Activated naive CD4-positive, alpha-beta T cell (primary cell): ENCODE results near the gene RNF220.

ENCODE experiments used
- DNase-seq, 4 experiments: peaks; one replicate each; lab custom pipeline; 2025; lab: John Stamatoyannopoulos, UW

The RNF220 gene

GRCh38 chr1:44610527-44611148, 205.6 kb downstream of the RNF220 start:
- DNase-seq: no peak

DNA sequence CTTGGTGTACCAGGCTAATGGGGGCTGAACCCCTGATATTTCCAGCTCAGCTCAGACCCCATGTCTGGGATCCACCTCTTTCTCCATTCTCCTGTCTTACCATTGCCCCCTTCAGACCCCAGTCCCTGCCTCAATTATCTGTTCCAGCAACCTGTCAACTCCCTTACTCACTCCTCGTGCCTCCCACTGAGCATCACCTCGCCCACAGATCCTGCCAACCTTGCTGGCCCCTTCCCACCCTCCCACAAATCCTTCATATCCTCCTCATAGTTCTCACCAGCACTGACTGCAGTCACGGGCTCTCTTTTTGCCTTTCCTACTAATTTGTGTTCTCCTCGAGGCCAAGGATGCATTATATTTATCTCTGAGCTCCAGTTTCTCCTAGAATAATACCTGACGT, 206.4 kb downstream of the RNF220 start:
- no peak for DNase-seq

GRCh38 chr1:44611866-44612265, 206.8 kb downstream of the RNF220 start:
- DNase-seq: no peak

GRCh38 chr1:44613941-44614340, 208.9 kb downstream of the RNF220 start:
- DNase-seq: no peak

- DNase-seq: no peak
These were observed 211.4 kb downstream of the RNF220 start for GRCh38 chr1:44616284-44616990.

- DNase-seq: no peak
These were observed 212.1 kb downstream of the RNF220 start for GRCh38 chr1:44616991-44617702.

- DNase-seq: no peak
These were observed 212.6 kb downstream of the RNF220 start for GRCh38 chr1:44617703-44618029.

DNA sequence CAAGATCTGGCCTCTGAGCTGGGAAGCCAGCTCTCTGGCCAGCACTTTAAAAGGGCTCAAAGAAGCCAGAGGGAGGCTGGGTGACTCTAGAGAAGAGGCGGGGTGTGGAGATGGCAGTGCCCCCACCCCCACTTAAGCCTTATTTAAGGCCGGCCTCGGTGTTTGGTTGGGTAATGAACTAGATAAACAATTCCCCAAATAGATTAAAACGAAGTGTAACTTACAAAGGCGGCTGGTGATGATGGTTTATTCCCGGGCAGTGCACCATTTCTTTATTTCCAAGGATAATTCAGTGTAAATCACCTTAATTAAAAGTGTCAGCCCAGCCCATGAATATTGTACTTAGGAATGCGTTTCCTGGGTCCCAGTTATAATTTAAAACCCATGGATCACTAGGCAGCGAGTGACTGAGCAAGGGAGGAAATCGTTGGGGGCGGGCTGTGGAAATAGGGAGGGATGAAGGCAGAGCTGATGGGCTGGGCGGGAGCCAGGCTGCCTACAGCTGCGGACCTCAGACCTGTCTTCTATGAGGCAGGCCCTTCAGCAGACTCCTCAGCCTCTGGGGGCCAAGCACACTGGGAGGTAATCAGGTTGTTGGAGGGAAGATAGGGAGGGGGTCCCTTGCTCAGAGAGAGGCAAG, 214.3 kb downstream of the RNF220 start:
- no peak for DNase-seq

GRCh38 chr1:44620072-44620471, 215.0 kb downstream of the RNF220 start:
- DNase-seq: no peak

DNA sequence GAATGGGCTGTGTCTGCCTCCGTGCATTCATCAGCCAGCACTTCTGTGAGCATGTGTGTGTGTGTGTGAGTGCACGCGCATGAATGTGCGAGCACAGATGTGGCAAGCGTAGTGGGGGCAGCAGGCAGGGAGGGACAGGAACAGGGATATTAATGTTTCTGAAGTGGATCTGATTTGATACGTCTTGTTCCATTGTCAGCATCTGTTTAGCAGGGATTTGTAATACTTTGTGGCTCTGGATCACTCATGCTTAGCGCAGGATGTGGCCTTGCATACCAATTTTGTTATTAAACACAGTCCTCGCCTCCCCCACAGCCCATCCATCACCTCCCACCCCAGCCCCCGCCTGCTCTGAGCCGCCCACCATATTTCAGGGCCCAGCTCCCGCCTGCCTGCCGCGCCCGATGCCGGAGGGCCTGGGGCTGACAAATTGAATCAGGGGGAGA, 216.8 kb downstream of the RNF220 start:
- no peak for DNase-seq

GRCh38 chr1:44624268-44624901, 219.3 kb downstream of the RNF220 start:
- DNase-seq: no peak

GRCh38 chr1:44625348-44625747, 220.3 kb downstream of the RNF220 start:
- no peak for DNase-seq

DNA sequence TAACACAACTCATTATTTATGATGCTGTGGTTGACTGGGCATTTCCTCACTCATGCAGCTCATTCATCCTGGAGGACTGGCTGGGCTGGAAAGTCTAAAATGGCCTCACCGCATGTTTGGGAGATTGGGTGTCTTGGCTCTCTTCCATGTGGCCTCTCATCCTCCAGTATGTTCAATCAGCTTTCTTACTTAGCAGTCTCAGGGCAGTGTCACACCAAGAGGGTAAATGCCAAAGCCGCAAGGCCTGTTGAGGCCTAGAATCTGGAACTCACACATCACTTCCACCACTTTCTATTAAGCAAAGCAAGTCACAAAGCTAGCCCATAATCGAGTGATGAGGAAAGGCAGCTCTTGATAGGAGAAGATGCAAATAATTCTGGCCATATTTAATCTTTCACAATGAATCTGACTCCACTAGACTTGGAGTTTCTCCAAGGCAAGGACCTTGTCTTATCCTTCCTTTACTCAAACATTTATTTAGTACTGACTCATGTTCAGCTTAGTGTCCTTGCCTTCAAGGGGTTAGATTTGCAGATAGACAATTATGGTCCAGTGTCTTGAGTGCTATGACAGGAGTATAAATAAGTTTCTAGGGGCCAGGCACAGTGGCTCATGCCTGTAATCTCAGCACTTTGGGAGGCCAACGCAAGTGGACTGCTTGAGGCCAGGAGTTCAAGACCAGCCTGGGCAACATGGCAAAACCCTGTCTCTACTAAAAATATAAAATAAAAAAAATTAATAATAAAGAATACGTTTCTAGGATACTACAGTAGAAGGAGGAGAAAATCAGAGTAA, 224.1 kb downstream of the RNF220 start:
- no peak for DNase-seq

GRCh38 chr1:44630116-44630515, 225.1 kb downstream of the RNF220 start:
- DNase-seq: no peak

DNA sequence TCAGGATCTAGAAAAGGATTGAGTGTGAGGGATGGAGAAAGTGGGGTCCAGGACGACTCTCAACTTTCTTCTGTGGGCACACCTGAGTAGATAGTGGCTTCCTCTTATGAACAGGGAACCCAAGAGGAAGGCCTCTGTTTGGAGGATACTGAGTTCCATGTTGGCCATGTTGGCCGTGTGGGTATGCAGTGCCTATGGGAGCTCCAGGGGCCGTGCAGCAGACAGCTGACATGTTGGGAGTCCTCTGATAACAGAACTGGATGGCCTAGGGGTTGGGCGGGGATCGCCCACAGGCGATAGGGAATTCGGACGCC, 226.2 kb downstream of the RNF220 start:
- peak in 1 of 4 experiments; percentile 43 for DNase-seq

DNA sequence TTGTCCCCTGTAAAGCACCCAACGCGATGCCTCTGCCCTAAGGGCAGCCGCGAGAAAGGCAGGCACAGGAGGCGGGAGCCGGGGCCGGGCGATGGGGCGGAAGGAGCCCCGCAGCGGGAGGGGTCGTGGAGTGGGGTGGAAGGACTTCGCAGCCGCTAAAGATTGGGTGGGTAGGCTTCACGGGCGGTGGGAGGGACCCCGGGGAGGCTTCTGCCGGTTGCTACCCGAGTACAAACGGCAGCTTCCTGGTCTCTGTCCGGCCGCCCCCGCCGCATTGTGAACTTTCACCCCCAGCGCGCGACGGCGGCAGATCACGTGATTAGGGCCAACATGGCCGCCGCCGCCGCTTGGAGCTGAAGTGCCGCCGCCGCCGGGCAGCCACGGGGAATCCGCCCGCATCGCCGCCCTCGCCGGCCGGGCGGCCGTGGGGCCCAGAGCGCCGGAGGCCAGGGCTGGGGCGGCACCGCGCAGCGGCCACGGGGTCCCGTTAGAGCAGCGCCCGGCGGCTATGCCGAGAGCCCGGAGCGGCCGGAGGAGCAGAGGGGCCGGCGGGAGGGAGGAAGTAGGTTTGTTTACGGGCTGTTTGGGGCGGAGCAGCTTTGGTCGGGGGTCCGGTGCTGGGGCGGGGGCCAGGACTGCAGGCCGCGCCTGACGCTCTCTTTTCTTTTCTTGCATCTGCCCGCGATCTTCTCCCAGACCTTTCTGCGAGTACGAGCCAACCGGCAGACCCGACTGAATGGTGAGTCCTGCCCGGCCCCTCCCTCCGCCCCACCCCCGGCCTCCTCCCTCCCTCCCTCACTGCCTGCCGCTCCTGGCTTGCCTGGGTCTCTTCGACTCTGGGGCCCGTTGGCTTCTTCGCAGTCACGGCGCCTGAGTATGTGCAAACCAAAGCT, 226.8 kb downstream of the RNF220 start:
- DNase-seq: peak; percentile 75 to 83 (median 79)

GRCh38 chr1:44632598-44632997, 227.5 kb downstream of the RNF220 start:
- DNase-seq: no peak

GRCh38 chr1:44634606-44635189, 229.6 kb downstream of the RNF220 start:
- DNase-seq: no peak

GRCh38 chr1:44635439-44635838, 230.4 kb downstream of the RNF220 start:
- no peak for DNase-seq

DNA sequence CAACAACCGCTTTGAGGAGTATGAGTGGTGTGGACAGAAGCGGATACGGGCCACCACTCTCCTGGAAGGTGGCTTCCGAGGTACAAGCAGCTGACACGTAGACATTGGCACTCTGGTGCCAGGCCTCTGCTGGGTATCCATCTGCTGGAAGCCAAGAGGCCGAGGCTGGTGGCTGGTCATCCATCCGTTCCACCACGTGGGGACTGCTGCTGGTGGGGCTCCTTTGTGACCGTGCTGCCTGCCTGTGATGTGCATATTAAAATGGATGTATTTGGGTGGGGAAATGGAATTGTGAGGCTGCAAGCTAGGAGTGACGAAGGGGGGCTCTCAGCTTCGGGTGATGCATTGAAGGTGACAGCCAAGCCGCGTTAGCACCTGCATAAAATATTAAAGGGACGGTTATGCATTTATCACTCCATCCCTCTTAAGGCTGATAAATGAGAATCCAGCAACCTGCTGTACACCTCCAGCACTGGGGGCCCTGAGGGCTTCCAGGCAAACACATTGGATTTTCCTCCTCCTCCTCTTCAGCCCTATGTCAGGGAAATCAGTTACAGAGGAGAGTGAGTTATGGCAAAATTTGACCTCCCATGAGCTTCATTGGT, 231.1 kb downstream of the RNF220 start:
- no peak for DNase-seq
